ENCODE measurements around the gene ERGIC1. TPM values are rescaled to one million over a fixed set of nuclear protein-coding genes. Genes with fewer than 3 reads are reported as not detected.

The ERGIC1 gene
- total and polyA plus RNA-seq, 8 donors, result 54.8 to 101 (median 75.6) TPM

- Histone ChIP-seq H3K4me3 (no peak overlapping the region), H3K27me3 (no peaks in the 10 kb centered on the region), H3K27ac (no peak overlapping the region), H3K9me3 (no peaks in the 10 kb centered on the region), H3K4me1 (no peaks in the 10 kb centered on the region), H3K36me3 (peaks cover 0 to 39% (median 0%) of the 10 kb centered on the region in 3 donors)
- intact Hi-C loops (cut with DNase I), result no loop called here
- DNase-seq (peak in 1 of 6 donors; percentile 69), FAIRE-seq (no peak), ATAC-seq (peak; percentile 38 to 81 (median 64))
- TF ChIP-seq CTCF (IDR thresholded peaks at IDR 0.05), result no peak
- 66 to 82% methylated on average over 11 of the region's 11 CpGs for WGBS, 2 donors
Observed at GRCh38 chr5:172913117-172913850, 79.2 kb downstream of the ERGIC1 start.

- no peak for DNase-seq
- intact Hi-C loops (cut with DNase I), result loop anchor here in 1 of 3 donors (5.0 kb wide), 1 partner anchor 188 kb away; no protein-coding TSS in a partner anchor
- FAIRE-seq, result no peak
- Histone ChIP-seq H3K27ac (no peak overlapping the region), H3K9me3 (no peaks in the 10 kb centered on the region), H3K4me1 (no peaks in the 10 kb centered on the region), H3K27me3 (no peaks in the 10 kb centered on the region), H3K4me3 (no peak overlapping the region), H3K36me3 (peaks cover 0 to 39% (median 0%) of the 10 kb centered on the region in 3 donors)
- no peak for ATAC-seq
- 90 to 97% methylated on average over 10 of the region's 10 CpGs for WGBS, 2 donors
- no peak for TF ChIP-seq CTCF (IDR thresholded peaks at IDR 0.05)
Observed at GRCh38 chr5:172915514-172915913, 81.5 kb downstream of the ERGIC1 start.

GRCh38 chr5:172918421-172919371, 84.6 kb downstream of the ERGIC1 start:
- WGBS, 2 donors, result 84% methylated on average over 28 of the region's 28 CpGs
- Histone ChIP-seq H3K27me3 (no peaks in the 10 kb centered on the region), H3K4me1 (no peaks in the 10 kb centered on the region), H3K4me3 (no peak overlapping the region), H3K9me3 (no peaks in the 10 kb centered on the region), H3K36me3 (peaks cover 0 to 28% (median 0%) of the 10 kb centered on the region in 3 donors), H3K27ac (no peak overlapping the region)
- intact Hi-C loops (cut with DNase I), result loop anchor here in 1 of 3 donors (5.0 kb wide), 1 partner anchor 191 kb away; no protein-coding TSS in a partner anchor
- FAIRE-seq (no peak), DNase-seq (peak in 1 of 6 donors; percentile 43), ATAC-seq (no peak)
- no peak for TF ChIP-seq CTCF (IDR thresholded peaks at IDR 0.05)

- Histone ChIP-seq H3K9me3 (no peaks in the 10 kb centered on the region), H3K27ac (no peak overlapping the region)
- DNase-seq, result no peak
Observed at GRCh38 chr5:172919525-172920446, 85.7 kb downstream of the ERGIC1 start.

More at GRCh38 chr5:172919525-172920446, 85.7 kb downstream of the ERGIC1 start:
- H3K4me1 ChIP-seq, result no peaks in the 10 kb centered on the region
- TF ChIP-seq CTCF (IDR thresholded peaks at IDR 0.05), result no peak
- no peak for ATAC-seq
- H3K36me3 ChIP-seq, result peaks cover 0 to 29% (median 0%) of the 10 kb centered on the region in 3 donors
- no peak overlapping the region for H3K4me3 ChIP-seq
- no peak for FAIRE-seq
- intact Hi-C loops (cut with DNase I), result loop anchor here in 1 of 3 donors (5.0 to 10.0 kb wide), 2 partner anchors 192 to 425 kb away; no protein-coding TSS in a partner anchor
- H3K27me3 ChIP-seq, result no peaks in the 10 kb centered on the region
- WGBS, 2 donors, result 82 to 85% methylated on average over 16 of the region's 16 CpGs
